Fibroblast of villous mesenchyme (primary cell): ENCODE data around the gene SS18L1. TPM values are rescaled to one million over a fixed set of nuclear protein-coding genes. Genes with fewer than 3 reads are reported as not detected.

Experiments used
- DNase-seq: peaks from one replicate; pipeline ENCODE4 v3.0.0-alpha.2; 2010; ENCODE audit warnings: low read depth
- H3K4me3 ChIP-seq: 2 replicates; pipeline ENCODE4 v1.5.1; 2011; ENCODE audit warnings: low read depth, mild to moderate bottlenecking, low read length
- total RNA-seq: library from RNA; depleted of rRNA; stranded (reverse); fragments of >200 nt; gene quantifications from 2 replicates; pipeline ENCODE4 v1.2.3, GENCODE V29; 2012
- TF ChIP-seq, protein P1 (sequence below): IDR thresholded peaks from 2 replicates; pipeline ENCODE4 v1.5.1; 2012; ENCODE audit warnings: low read depth, mild to moderate bottlenecking, low read length; ENCODE audit not compliant: insufficient read depth

SS18L1 gene
- total RNA-seq, 1 donor: 14.2 TPM

GRCh38 chr20:62138204-62138543 is 5.4 kb upstream of the SS18L1 start:
- TF ChIP-seq, protein P1, sequence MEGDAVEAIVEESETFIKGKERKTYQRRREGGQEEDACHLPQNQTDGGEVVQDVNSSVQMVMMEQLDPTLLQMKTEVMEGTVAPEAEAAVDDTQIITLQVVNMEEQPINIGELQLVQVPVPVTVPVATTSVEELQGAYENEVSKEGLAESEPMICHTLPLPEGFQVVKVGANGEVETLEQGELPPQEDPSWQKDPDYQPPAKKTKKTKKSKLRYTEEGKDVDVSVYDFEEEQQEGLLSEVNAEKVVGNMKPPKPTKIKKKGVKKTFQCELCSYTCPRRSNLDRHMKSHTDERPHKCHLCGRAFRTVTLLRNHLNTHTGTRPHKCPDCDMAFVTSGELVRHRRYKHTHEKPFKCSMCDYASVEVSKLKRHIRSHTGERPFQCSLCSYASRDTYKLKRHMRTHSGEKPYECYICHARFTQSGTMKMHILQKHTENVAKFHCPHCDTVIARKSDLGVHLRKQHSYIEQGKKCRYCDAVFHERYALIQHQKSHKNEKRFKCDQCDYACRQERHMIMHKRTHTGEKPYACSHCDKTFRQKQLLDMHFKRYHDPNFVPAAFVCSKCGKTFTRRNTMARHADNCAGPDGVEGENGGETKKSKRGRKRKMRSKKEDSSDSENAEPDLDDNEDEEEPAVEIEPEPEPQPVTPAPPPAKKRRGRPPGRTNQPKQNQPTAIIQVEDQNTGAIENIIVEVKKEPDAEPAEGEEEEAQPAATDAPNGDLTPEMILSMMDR: no peak
- H3K4me3 ChIP-seq: no peak overlapping the region
- DNase-seq: no peak

- H3K4me3 ChIP-seq: no peak overlapping the region
- TF ChIP-seq, protein P1: no peak
- DNase-seq: no peak
Observed at GRCh38 chr20:62138912-62139311, 4.7 kb upstream of the SS18L1 start.

DNA sequence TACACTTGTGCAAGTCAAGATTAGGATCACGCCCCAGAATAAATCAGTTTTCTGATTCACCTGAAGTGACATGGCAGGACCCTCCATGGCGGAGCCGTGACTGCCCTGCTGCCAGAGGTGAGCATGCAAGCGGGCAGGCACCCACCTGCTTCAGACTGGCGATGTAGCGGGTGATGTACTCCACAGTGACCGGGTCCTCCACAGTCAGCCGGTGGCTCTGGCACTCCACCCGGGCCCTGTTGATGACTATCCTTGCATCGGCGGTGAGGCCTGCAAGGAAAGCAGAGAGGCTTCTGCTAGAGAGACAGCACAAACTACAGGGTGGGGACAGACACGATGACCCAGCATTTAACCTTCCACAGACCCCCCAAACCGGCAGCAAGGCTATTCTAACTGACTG is 3.9 kb upstream of the SS18L1 start:
- H3K4me3 ChIP-seq: no peak overlapping the region
- DNase-seq: no peak
- TF ChIP-seq, protein P1: no peak

GRCh38 chr20:62141043-62141396 is 2.5 kb upstream of the SS18L1 start:
- H3K4me3 ChIP-seq: peak overlapping the region; percentile 78
- no peak for DNase-seq
- TF ChIP-seq, protein P1: no peak

DNA sequence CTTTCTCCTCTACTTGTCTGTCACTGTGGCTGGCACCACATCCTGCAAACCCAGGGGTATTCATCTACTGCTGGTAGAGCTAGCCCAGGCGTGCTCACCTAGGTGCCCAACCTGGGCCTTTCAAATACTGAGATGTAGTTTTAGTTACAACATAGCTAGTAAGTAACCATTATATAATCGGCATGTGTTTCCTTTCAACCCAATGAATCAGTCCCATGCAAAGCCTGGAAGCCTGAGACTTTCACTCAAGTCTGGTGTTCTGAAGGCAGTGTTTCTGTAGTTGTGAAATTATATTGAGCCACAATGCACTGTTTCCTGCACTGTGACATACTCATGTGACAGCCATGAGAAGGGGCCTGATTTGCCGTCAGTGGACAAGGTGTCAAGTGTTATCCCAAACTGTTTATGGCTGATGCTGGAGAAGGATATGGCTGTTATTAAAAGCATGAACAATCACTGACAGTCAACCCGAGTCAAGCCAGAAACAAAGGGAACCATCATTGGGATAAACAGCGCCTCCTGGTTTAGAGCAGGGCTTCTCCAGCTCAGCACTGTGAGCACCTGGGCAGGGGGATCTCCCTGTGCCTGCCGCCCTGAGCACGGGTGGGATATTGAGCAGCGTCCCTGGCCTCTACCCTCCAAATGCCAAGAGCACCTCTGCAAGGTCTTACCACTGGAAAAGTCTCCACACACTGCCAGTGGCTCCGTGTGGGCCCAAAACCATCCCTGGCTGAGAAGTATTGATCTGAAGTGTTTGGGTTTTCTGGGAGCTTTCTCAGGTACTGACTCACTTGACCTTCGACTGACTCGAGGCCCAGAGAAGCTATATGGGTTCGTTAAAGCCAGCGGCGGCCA is 1.9 kb upstream of the SS18L1 start:
- TF ChIP-seq, protein P1: peak; percentile 38
- peak; percentile 64 for DNase-seq
- peak overlapping the region; percentile 78 for H3K4me3 ChIP-seq

DNA sequence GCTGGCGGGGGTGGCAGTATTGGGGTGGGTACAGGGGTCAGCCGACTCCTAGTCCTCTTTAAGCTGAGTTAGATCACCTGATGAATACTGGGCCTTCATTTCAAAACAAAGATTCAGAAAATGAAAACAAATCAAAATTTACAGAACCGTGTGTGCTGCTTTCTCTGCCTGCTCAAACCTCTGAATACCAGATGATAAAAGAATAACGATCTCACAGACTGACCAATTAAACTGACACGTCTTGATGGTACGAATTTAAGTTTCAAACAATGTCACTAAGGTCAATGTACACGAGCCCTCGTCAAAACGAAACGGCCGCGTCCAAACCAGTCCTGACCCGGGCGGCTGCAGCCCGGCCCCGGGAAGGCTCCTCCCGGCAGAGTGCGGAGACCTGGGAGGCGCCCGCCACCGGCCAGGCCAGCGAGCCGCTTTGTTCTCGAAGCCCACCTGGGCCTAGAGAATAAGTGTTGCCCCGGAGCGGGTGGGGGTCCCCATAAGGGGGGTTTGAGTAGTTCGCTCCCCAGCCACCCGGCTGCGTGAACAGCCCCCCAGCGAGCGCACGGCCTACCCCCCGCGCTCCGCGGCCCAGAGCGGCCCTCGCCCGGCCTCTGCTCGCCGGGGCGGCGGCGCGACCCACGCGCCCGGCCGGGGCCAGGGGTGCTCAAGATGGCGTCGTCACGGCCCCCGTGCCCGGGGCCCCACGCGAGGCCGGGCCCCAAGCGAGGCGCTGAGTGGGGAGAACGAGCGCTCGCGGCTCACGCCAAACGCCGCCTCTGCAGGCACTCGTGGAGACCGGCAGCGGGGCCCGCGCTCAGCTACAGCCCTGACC is 1.1 kb upstream of the SS18L1 start:
- TF ChIP-seq, protein P1: no peak
- peak overlapping the region; percentile 78 for H3K4me3 ChIP-seq
- no peak for DNase-seq
